ENCODE measurements around the gene FYB1.

- TF ChIP-seq, protein P1, sequence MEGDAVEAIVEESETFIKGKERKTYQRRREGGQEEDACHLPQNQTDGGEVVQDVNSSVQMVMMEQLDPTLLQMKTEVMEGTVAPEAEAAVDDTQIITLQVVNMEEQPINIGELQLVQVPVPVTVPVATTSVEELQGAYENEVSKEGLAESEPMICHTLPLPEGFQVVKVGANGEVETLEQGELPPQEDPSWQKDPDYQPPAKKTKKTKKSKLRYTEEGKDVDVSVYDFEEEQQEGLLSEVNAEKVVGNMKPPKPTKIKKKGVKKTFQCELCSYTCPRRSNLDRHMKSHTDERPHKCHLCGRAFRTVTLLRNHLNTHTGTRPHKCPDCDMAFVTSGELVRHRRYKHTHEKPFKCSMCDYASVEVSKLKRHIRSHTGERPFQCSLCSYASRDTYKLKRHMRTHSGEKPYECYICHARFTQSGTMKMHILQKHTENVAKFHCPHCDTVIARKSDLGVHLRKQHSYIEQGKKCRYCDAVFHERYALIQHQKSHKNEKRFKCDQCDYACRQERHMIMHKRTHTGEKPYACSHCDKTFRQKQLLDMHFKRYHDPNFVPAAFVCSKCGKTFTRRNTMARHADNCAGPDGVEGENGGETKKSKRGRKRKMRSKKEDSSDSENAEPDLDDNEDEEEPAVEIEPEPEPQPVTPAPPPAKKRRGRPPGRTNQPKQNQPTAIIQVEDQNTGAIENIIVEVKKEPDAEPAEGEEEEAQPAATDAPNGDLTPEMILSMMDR (IDR thresholded peaks at IDR 0.05; ENCODE audit: insufficient read depth, low read length) = no peak
- TF ChIP-seq POLR2AphosphoS5 (IDR thresholded peaks at IDR 0.05; ENCODE audit: low read depth) = no peak
- no peak for TF ChIP-seq GABPA (IDR thresholded peaks at IDR 0.05; ENCODE audit: low read depth)
- TF ChIP-seq, protein P2, sequence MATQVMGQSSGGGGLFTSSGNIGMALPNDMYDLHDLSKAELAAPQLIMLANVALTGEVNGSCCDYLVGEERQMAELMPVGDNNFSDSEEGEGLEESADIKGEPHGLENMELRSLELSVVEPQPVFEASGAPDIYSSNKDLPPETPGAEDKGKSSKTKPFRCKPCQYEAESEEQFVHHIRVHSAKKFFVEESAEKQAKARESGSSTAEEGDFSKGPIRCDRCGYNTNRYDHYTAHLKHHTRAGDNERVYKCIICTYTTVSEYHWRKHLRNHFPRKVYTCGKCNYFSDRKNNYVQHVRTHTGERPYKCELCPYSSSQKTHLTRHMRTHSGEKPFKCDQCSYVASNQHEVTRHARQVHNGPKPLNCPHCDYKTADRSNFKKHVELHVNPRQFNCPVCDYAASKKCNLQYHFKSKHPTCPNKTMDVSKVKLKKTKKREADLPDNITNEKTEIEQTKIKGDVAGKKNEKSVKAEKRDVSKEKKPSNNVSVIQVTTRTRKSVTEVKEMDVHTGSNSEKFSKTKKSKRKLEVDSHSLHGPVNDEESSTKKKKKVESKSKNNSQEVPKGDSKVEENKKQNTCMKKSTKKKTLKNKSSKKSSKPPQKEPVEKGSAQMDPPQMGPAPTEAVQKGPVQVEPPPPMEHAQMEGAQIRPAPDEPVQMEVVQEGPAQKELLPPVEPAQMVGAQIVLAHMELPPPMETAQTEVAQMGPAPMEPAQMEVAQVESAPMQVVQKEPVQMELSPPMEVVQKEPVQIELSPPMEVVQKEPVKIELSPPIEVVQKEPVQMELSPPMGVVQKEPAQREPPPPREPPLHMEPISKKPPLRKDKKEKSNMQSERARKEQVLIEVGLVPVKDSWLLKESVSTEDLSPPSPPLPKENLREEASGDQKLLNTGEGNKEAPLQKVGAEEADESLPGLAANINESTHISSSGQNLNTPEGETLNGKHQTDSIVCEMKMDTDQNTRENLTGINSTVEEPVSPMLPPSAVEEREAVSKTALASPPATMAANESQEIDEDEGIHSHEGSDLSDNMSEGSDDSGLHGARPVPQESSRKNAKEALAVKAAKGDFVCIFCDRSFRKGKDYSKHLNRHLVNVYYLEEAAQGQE (IDR thresholded peaks at IDR 0.05; ENCODE audit: insufficient replicate concordance, low read depth) = no peak
Measured at GRCh38 chr5:39214912-39215709, 4.3 kb downstream of the FYB1 start.

All from HL-60 (cell line).